ENCODE results near the gene EHBP1L1.

EHBP1L1 gene

DNA sequence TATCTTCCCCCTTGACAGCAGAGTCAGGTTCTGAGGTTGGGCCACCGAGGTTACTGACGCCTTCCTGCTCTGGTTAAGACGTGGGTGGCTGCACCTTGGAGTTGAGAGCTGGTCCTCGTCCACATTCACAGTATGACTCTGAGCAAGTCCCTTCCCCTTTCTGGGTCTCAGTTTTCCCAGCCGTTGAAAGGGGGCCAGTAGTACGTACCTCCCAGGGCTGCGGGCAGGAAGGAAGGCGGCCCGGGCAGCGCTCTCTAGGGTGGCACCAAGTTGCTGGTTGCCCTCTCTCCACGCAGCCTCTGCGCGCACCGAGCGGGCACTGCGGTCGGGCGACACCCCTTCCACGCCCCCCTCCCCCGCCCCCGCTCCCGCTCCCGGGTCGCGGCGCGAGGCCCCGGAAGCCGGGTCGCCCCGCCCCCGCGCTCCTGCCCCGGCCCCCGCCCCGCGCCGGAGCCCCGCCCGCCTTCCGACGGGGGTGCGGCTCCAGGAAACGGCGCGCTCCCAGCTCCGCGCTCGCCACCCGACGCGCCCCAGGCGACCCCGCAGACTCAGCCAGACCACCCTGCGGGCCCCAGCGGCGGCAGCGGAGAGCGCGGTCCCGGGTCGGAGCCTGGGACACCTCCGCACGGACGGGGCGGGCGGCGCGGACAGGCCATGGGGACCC, at the start of gene EHBP1L1:
TSS of gene EHBP1L1 (plus strand) at position 486 of the 664 bp plus-strand sequence. CDS start 250 bp downstream, outside the sequence.
- TF ChIP-seq, protein P1, sequence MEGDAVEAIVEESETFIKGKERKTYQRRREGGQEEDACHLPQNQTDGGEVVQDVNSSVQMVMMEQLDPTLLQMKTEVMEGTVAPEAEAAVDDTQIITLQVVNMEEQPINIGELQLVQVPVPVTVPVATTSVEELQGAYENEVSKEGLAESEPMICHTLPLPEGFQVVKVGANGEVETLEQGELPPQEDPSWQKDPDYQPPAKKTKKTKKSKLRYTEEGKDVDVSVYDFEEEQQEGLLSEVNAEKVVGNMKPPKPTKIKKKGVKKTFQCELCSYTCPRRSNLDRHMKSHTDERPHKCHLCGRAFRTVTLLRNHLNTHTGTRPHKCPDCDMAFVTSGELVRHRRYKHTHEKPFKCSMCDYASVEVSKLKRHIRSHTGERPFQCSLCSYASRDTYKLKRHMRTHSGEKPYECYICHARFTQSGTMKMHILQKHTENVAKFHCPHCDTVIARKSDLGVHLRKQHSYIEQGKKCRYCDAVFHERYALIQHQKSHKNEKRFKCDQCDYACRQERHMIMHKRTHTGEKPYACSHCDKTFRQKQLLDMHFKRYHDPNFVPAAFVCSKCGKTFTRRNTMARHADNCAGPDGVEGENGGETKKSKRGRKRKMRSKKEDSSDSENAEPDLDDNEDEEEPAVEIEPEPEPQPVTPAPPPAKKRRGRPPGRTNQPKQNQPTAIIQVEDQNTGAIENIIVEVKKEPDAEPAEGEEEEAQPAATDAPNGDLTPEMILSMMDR (IDR thresholded peaks at IDR 0.05), result no peak
- Histone ChIP-seq H3K27ac (peak within 1 kb of the TSS; percentile 98 to 100), H3K4me3 (peak within 1 kb of the TSS; percentile 98)
- DNase-seq (ENCODE audit: low spot score), result peak; percentile 87

- TF ChIP-seq, protein P1 (IDR thresholded peaks at IDR 0.05), result no peak
- DNase-seq (ENCODE audit: low spot score), result no peak
- no peak overlapping the region for H3K4me3 ChIP-seq
These were observed 49.1 kb upstream of the EHBP1L1 start for GRCh38 chr11:65526744-65527143.

DNA sequence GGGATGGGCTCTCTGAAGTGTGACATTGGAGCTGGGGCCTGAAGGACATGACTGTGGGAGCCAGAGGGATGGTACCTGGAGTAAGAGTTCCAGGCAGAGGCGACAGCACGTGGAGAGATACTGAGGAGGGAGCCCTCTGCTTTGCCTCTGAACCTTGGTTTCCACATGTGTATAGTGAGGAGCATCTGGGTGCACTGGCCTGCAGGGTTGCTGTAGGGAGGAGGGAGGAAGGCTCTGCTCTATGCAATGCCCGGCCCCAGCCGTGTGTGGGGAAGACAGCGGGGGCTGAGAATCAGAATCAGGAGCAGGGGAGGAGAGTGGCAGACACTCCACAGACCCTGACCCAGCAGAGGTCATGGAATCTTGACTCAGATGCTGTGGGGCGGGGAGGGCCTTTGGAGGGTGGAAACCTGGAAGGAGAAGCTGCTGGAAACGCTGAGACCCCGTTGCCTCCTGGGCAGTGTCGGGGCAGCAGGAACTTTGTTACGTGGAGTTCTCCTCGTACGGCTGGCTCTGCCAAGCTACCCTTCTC, 47.0 kb upstream of the EHBP1L1 start:
- no peak for DNase-seq (ENCODE audit: low spot score)
- H3K27ac ChIP-seq, result no peak overlapping the region
- TF ChIP-seq, protein P1 (IDR thresholded peaks at IDR 0.05), result no peak

More at GRCh38 chr11:65526744-65527143, 49.1 kb upstream of the EHBP1L1 start:
- peak overlapping the region in 1 of 2 donors; percentile 15 for H3K27ac ChIP-seq

DNA sequence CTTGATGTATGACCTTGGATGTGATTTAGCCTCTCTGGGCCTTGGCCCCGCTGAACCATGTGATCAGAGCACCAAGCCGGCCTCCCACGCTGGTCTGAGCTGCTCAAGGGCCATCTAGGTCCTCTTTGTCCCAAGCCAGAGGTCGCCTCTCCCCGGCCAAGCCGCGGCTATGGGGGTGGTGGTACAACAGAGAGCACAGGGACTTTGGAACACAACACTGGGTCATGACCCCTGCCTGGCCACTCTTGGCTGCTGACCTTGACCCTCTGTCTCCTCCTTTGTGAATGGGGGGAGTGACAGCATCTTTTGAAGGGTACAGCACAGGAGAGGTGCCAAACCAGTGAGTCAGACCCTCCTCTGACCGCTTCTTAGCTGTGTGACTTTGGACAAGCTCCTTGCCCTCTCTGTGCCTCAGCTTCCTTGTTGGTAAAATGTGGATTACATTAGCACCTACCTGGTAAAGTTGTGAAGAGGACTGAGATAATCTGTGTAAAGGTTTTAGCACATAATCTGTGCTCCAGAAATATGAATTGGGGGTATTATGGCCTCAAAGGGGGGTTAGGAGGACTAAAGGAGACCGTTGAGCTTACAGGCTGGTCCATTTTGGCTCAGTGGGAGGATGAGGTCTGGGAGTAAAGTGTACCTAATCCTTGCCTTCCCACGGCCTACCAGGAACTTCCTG, 46.2 kb upstream of the EHBP1L1 start:
- DNase-seq (ENCODE audit: low spot score), result no peak
- Histone ChIP-seq H3K27ac (no peak overlapping the region), H3K4me3 (no peak overlapping the region)
- TF ChIP-seq, protein P1 (IDR thresholded peaks at IDR 0.05), result no peak

More for the DNA sequence above, 47.0 kb upstream of the EHBP1L1 start:
- H3K4me3 ChIP-seq, result no peak overlapping the region

- Histone ChIP-seq H3K4me3 (no peak overlapping the region), H3K27ac (no peak overlapping the region)
- DNase-seq (ENCODE audit: low spot score), result no peak
- TF ChIP-seq, protein P1 (IDR thresholded peaks at IDR 0.05), result no peak
These were observed 45.7 kb upstream of the EHBP1L1 start for GRCh38 chr11:65530157-65530496.

DNA sequence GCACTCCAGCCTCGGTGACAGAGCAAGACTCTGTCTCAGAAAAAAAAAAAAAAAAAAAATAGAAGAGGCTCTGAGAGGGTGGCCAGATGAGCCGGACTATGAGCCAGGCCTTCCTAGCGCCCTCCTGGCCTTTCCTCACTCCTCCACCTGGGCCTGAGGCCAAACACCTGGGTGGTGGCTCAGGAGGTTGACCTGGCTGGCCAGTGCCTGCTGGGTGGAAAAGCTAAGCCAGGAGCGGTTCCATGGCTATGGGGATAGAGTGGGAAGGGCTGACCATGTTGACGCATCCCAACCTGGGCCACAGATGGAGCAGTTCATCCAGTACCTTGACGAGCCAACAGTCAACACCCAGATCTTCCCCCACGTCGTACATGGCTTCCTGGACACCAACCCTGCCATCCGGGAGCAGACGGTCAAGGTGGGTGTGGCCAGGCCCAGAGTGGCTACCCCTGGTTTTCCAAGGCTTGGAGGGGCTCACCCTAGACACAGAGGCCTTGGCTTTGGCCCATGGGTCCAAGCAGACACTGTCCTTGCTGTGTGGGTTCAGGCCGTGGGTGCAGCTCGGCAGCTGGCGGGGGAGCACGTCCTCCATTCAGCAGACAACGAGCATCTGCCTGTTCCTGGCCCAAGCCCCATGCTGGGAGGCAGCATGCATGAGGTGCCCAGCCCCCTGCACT, 43.3 kb upstream of the EHBP1L1 start:
- TF ChIP-seq, protein P1 (IDR thresholded peaks at IDR 0.05), result no peak
- no peak for DNase-seq (ENCODE audit: low spot score)
- no peak overlapping the region for H3K27ac ChIP-seq
- H3K4me3 ChIP-seq, result no peak overlapping the region
